ENCODE data around the gene SCARF2. TPM values are rescaled to one million over a fixed set of nuclear protein-coding genes. Genes with fewer than 3 reads are reported as not detected.
A peak's percentile ranks its signal among the peaks of the same experiment; 100 is the strongest.

SCARF2 gene
- total and polyA plus RNA-seq, 3 donors from 2014 or later: 3.3 to 12.3 (median 10.4) TPM

DNA sequence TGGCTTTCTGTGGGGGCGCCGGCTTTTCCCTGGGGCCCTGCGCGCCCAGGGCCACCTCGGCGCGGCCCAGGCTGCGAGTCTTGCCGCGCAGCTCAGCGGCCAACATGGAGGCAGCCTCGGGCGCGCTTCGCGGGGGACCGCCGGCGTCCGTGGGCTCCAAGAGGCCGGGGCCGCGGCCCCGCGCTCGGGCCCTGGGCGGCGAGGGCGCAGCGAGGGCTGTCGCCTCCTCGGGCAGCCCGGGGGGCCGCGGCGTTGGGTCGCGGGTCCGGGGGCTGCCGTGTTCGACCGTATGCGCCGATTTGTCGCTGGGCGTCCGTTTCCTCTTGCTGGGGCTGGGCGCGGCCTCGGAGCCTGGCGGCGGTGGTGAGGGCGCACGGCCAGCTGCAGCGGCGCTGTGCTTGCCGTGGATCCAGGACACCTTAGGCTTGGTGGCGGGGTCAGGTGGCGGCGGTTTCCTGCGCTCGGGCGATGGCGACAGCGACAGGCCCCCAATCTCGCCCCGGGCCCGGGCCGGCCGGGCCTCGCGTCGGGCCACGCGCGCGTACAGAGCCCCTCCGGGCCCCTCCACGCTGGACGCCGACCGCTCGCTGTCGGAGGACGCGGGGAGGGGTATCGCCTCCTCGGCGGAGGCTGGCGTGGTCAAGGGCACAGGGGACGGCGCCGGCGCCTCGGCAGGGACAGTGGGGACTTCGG lies 11.9 kb downstream of the SCARF2 start:
- 64 to 81% methylated on average over 25 to 92 of the region's 96 CpGs for WGBS, 2 donors
- peaks cover 25% of the 10 kb centered on the region for H3K4me1 ChIP-seq

GRCh38 chr22:20424932-20425565 lies 12.6 kb downstream of the SCARF2 start:
- H3K27me3 ChIP-seq: no peaks in the 10 kb centered on the region
- TF ChIP-seq CTCF (IDR thresholded peaks at IDR 0.05) (no peak), POLR2A (IDR thresholded peaks at IDR 0.05) (no peak)
- intact Hi-C loops (cut with DNase I; ENCODE audit: low total_unique reads): loop anchor here (10.0 kb wide), 1 partner anchor 70 kb away; the partner anchor contains the start of gene KLHL22
- H3K36me3 ChIP-seq (ENCODE audit: low read depth, missing control alignments): no peaks in the 10 kb centered on the region
- peak overlapping the region in 1 of 2 donors; percentile 71 for H3K27ac ChIP-seq
- H3K4me3 ChIP-seq: peak overlapping the region; percentile 42 to 50
- WGBS, 2 donors: 75% methylated on average over 58 of the region's 59 CpGs; no CpG with 5 or more reads in 1 of the 2 donors
- H3K4me1 ChIP-seq: peaks cover 25% of the 10 kb centered on the region
- peak; percentile 84 for DNase-seq
- no peaks in the 10 kb centered on the region for H3K9me3 ChIP-seq

More for the DNA sequence above, 11.9 kb downstream of the SCARF2 start:
- H3K4me3 ChIP-seq: peak overlapping the region; percentile 42 to 50
- no peaks in the 10 kb centered on the region for H3K9me3 ChIP-seq
- no peak for DNase-seq
- no peak overlapping the region for H3K27ac ChIP-seq
- H3K27me3 ChIP-seq: no peaks in the 10 kb centered on the region
- intact Hi-C loops (cut with DNase I; ENCODE audit: low total_unique reads): loop anchor here (10.0 kb wide), 1 partner anchor 69 kb away; the partner anchor contains the start of gene KLHL22
- H3K36me3 ChIP-seq (ENCODE audit: low read depth, missing control alignments): no peaks in the 10 kb centered on the region
- no peak for TF ChIP-seq CTCF (IDR thresholded peaks at IDR 0.05)
- TF ChIP-seq POLR2A (IDR thresholded peaks at IDR 0.05): no peak

GRCh38 chr22:20424568-20424931 lies 13.1 kb downstream of the SCARF2 start:
- WGBS, 2 donors: 36 to 72% methylated on average over 8 to 11 of the region's 15 CpGs
- DNase-seq: no peak
- TF ChIP-seq CTCF (IDR thresholded peaks at IDR 0.05): no peak
- no peak for TF ChIP-seq POLR2A (IDR thresholded peaks at IDR 0.05)
- Histone ChIP-seq H3K9me3 (no peaks in the 10 kb centered on the region), H3K27ac (peak overlapping the region in 1 of 2 donors; percentile 71), H3K36me3 (ENCODE audit: low read depth, missing control alignments) (no peaks in the 10 kb centered on the region), H3K4me3 (peak overlapping the region in 1 of 2 donors; percentile 50), H3K4me1 (peaks cover 25% of the 10 kb centered on the region), H3K27me3 (no peaks in the 10 kb centered on the region)
- intact Hi-C loops (cut with DNase I; ENCODE audit: low total_unique reads): loop anchor here (10.0 kb wide), 1 partner anchor 70 kb away; the partner anchor contains the start of gene KLHL22

DNA sequence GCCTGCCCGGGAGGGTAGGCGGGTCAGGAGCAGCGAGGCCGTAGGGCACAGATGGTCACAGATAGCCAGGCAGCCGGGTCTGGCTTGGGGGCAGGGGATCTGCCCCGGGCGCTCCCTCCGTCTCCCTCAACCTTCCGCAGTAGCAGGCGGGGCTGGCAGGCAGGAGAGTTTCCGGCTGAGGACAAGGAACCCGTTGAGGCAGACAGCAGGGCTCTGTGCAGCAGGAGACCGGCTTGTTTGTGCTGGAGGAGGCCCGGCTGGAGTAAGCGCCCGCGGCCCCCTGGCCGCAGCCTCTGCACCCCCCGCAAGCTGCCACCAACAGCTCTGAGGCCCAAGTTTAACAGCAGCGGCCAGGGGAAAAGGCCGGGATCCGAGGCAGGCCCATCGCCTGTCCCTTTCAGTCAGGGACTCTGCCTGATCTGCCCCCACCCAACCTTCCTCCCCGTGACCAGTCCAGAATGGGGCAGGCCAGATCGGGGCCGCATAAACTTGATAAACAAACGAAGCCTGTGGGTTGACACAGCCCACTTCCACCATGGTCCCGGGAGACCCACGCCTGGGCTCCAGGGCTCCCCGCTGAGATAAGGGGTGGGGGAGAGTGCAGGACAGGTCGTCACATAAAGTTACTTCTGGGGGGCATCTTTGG lies 13.6 kb downstream of the SCARF2 start:
- TF ChIP-seq POLR2A (IDR thresholded peaks at IDR 0.05) (no peak), CTCF (IDR thresholded peaks at IDR 0.05) (no peak)
- Histone ChIP-seq H3K4me1 (peaks cover 25% of the 10 kb centered on the region), H3K27ac (peak overlapping the region in 1 of 2 donors; percentile 71), H3K27me3 (no peaks in the 10 kb centered on the region), H3K4me3 (peak overlapping the region in 1 of 2 donors; percentile 50), H3K36me3 (ENCODE audit: low read depth, missing control alignments) (no peaks in the 10 kb centered on the region), H3K9me3 (no peaks in the 10 kb centered on the region)
- 42 to 56% methylated on average over 5 to 31 of the region's 31 CpGs for WGBS, 2 donors
- DNase-seq: no peak
- intact Hi-C loops (cut with DNase I; ENCODE audit: low total_unique reads): loop anchor here (10.0 kb wide), 1 partner anchor 71 kb away; the partner anchor contains the start of gene KLHL22

All from testis (tissue), 3 donors.